Measurements from ENCODE around the gene RHEBL1. TPM values are rescaled to one million over a fixed set of nuclear protein-coding genes. Genes with fewer than 3 reads are reported as not detected.

Gene RHEBL1
- total RNA-seq, 4 donors from 2014 or later = 0.96 TPM; not detected in 3

- TF ChIP-seq CTCF (IDR thresholded peaks at IDR 0.05) = no peak
- ATAC-seq (ENCODE audit: low FRiP score) = no peak
- no peak for DNase-seq (ENCODE audit: low spot score)
These were observed 24.0 kb upstream of the RHEBL1 start for GRCh38 chr12:49093792-49094159.

GRCh38 chr12:49092816-49093406 lies 23.1 kb upstream of the RHEBL1 start:
- ATAC-seq (ENCODE audit: low FRiP score) (no peak), DNase-seq (ENCODE audit: low spot score) (no peak)
- no peak for TF ChIP-seq CTCF (IDR thresholded peaks at IDR 0.05)

GRCh38 chr12:49092086-49092815 lies 22.5 kb upstream of the RHEBL1 start:
- ATAC-seq (ENCODE audit: low FRiP score) (no peak), DNase-seq (ENCODE audit: low spot score) (no peak)
- no peak for TF ChIP-seq CTCF (IDR thresholded peaks at IDR 0.05)

DNA sequence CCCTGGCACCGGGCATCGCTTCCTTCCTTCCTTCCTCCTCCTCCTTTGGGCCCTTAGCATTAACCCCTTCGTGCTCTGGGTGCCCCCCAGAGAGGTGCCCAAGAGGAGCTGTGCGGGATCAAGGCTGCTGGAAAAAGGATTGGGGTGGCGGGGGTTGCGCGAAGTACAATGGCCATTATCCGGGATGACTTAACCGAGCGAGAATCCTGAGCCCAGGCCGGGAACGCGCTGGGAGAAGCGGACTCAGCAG lies 22.0 kb upstream of the RHEBL1 start:
- ATAC-seq (ENCODE audit: low FRiP score) (no peak), DNase-seq (ENCODE audit: low spot score) (no peak)
- no peak for TF ChIP-seq CTCF (IDR thresholded peaks at IDR 0.05)

DNA sequence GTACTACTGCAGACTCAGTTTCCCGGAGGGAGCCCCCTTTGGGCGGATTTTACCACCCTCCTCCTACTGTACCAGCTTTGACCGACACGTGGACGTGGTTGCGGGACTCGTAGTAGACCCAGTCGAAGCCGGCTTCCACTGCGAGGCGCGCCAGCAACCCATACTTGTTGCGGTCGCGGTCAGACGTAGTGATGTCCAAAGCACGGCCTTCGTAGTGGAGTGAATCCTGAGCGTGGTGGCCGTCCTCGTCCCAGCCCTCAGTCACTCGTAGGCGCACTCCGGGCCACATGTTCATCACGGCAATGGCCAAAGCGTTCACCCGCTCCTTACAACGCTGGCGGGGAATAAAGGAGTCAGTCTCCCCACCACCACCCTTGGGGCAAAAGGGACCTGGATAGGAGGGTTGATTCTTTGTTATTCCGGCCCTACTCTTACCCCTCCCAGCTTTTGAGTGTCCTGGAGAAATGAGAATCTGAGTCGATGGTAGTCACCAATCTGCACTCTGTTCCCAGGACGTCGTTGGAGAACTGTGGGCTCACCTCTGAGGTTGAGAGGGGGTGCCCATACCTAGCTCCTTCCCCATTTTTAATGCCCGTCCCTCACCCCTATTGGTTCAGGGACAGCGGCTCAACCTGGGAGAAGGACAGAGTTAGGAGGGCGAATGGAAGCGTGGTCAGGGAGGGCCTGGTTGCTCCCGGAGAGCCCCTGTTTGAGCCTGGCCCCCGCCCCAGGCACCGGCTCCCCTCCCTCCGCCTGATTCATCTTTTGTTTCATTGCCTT lies 21.5 kb upstream of the RHEBL1 start:
- TF ChIP-seq CTCF (IDR thresholded peaks at IDR 0.05) = no peak
- no peak for DNase-seq (ENCODE audit: low spot score)
- ATAC-seq (ENCODE audit: low FRiP score) = no peak

DNA sequence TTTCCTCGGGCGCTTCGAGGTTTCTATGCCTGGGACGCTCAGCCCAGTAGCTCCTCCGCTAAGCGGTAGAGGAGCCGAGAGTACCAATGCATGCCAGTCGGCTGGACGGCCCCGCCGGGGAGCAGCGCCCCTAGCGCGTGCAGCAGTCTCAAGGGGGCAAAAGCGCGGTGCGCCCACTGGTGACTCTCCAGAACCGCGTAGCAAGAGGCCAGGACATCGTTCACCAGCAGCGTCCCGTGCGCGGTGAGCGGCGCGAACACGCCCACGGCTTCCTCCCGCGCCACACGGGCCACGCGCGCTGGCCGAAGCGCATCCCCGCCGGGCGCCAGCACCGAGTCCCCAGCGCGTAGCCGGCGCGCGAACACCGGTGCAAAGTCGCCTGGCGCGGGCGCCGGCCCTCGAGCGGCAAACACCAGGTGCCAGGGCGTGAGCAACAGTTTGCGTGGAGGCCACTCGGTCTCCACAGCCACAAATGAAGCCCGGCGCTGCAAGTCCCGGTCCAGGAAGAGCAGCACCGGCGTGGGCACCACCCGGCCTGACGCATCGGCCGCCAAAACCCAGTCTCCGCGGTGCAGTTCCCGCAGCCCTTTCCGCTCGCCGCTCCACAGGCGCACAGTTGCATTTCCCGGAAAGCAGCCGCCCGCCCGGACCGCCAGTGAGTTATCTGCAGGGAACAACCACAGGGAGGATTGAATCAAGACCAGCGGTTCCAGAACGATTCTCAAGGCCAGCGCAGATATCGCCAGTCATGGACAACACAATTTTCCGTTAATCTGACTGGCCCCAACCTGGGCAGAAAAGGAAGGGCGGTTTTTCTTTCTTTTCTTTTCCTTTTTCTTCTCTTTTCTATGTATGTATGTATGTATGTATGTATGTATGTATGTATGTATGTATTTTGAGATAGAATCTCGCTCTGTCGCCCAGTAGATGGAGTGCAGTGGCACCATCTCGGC lies 20.3 kb upstream of the RHEBL1 start:
- DNase-seq (ENCODE audit: low spot score) = no peak
- ATAC-seq (ENCODE audit: low FRiP score) = no peak
- no peak for TF ChIP-seq CTCF (IDR thresholded peaks at IDR 0.05)
